PC-9 (cell line): ENCODE data around the gene MGRN1. TPM values are rescaled to one million over a fixed set of nuclear protein-coding genes. Genes with fewer than 3 reads are reported as not detected.

Experiments used
- BruUV-seq: library from RNA; stranded (reverse); fragments of 400-500 nt; replicated peaks from 2 replicates; lab custom pipeline; 2021; lab: Mats Ljungman, UMichigan
- CTCF ChIA-PET: fragments of 300-600 bp; sonication (Branson Sonifier 250); formaldehyde crosslinking; loops from one replicate; lab custom pipeline; 2022; ENCODE audit warnings: antibody characterized with exemption; lab: Charles Lee
- POLR2A ChIA-PET: fragments of 300-600 bp; sonication (Branson Sonifier 250); formaldehyde crosslinking; loops from one replicate; lab custom pipeline; 2022; ENCODE audit warnings: antibody characterized with exemption; ENCODE audit not compliant: unreplicated experiment; lab: Charles Lee
- DNase-seq, 2 experiments: peaks; one replicate each; pipeline versions ENCODE4 v3.0.0 to v3.0.0-alpha.2; 2015 to 2022; ENCODE audit warnings: mixed read lengths in 1 of 2
- H2AFZ ChIP-seq: fragments of 200-600 bp; sonication (generic); 2 replicates; pipeline ENCODE4 v1.8.1; 2017; ENCODE audit warnings: antibody characterized with exemption
- H3F3A ChIP-seq: fragments of 200-600 bp; sonication (generic); 2 replicates; pipeline ENCODE4 v1.8.1; 2017; ENCODE audit warnings: antibody characterized with exemption, mild to moderate bottlenecking, low read depth; ENCODE audit not compliant: insufficient read depth
- H3K27ac ChIP-seq: fragments of 200-600 bp; sonication (generic); 2 replicates; pipeline ENCODE4 v1.6.1; 2016; ENCODE audit warnings: mixed run types
- H3K27me3 ChIP-seq: fragments of 200-600 bp; sonication (generic); 2 replicates; pipeline ENCODE4 v1.6.1; 2016; ENCODE audit warnings: low read depth, mixed run types; ENCODE audit not compliant: insufficient read depth
- H3K36me3 ChIP-seq: fragments of 200-600 bp; sonication (generic); 2 replicates; pipeline ENCODE4 v1.6.1; 2016; ENCODE audit warnings: low read depth, mixed run types
- H3K4me1 ChIP-seq: fragments of 200-600 bp; sonication (generic); replicated peaks from 2 replicates; pipeline ENCODE4 v1.6.1; 2016; ENCODE audit warnings: mixed run types; ENCODE audit not compliant: insufficient read depth
- H3K4me2 ChIP-seq: fragments of 200-600 bp; sonication (generic); 2 replicates; pipeline ENCODE4 v1.6.1; 2017; ENCODE audit warnings: mixed run types
- H3K4me3 ChIP-seq: fragments of 200-600 bp; sonication (generic); 2 replicates; pipeline ENCODE4 v1.6.1; 2016; ENCODE audit warnings: mixed run types
- H3K79me2 ChIP-seq: fragments of 200-600 bp; sonication (generic); 2 replicates; pipeline ENCODE4 v1.6.1; 2017; ENCODE audit warnings: low read depth, mixed run types
- H3K9me2 ChIP-seq: fragments of 200-600 bp; sonication (generic); 2 replicates; pipeline ENCODE4 v1.8.1; 2017; ENCODE audit warnings: mild to moderate bottlenecking; ENCODE audit not compliant: insufficient read depth
- H3K9me3 ChIP-seq: fragments of 200-600 bp; sonication (generic); 2 replicates; pipeline ENCODE4 v1.8.1; 2016; ENCODE audit warnings: low read depth; ENCODE audit not compliant: insufficient read depth
- H4K20me1 ChIP-seq: fragments of 200-600 bp; sonication (generic); 2 replicates; pipeline ENCODE4 v1.8.1; 2017; ENCODE audit not compliant: insufficient read depth
- CTCF ChIP-seq: fragments of 200-600 bp; sonication (generic); conservative IDR thresholded peaks from 2 replicates; pipeline ENCODE4 v1.6.1; 2017; ENCODE audit warnings: mixed run types, antibody characterized with exemption, mild to moderate bottlenecking, moderate library complexity
- EZH2 ChIP-seq: fragments of 200-600 bp; sonication (generic); IDR thresholded peaks from 2 replicates; pipeline ENCODE4 v1.8.0; 2017; ENCODE audit warnings: antibody characterized with exemption, low read depth
- intact Hi-C: fragments of 100-400 bp; cut with micrococcal nuclease; formaldehyde crosslinking; loops from one replicate; pipeline ENCODE4 v1.10.0; 2022; ENCODE audit not compliant: unreplicated experiment
- total RNA-seq: library from RNA; stranded (reverse); gene quantifications from 2 replicates; pipeline ENCODE4 v1.2.3, GENCODE V29; 2021

Gene MGRN1
- total RNA-seq, 1 experiment from 2014 or later = 70.4 TPM

GRCh38 chr16:4686497-4687210 lies 62.0 kb downstream of the MGRN1 start:
- H3K4me3 ChIP-seq = no peak overlapping the region

GRCh38 chr16:4687416-4687815 lies 62.8 kb downstream of the MGRN1 start:
- no TSS peak for BruUV-seq
- intact Hi-C loops = loop anchor here (10.0 kb wide), 1 partner anchor 407 kb away; the partner anchor contains the start of gene EEF2KMT
- Histone ChIP-seq H3K9me2 (no peaks in the 10 kb centered on the region), H3K27me3 (no peaks in the 10 kb centered on the region), H3K4me3 (no peak overlapping the region), H3F3A (peaks cover 19% of the 10 kb centered on the region), H4K20me1 (no peaks in the 10 kb centered on the region; the same call in 1 of the 2 replicates), H3K27ac (no peak overlapping the region), H2AFZ (no peak overlapping the region), H3K4me2 (no peak overlapping the region), H3K79me2 (no peaks in the 10 kb centered on the region), H3K9me3 (no peaks in the 10 kb centered on the region), H3K4me1 (peaks cover 34% of the 10 kb centered on the region), H3K36me3 (no peaks in the 10 kb centered on the region)
- CTCF ChIA-PET = interaction anchor here (0.5 kb wide), 1 partner anchor 98 kb away, joined by 4 read pairs; no protein-coding TSS in a partner anchor
- POLR2A ChIA-PET = no interaction called here
- TF ChIP-seq EZH2 = no peak
- no peak for TF ChIP-seq CTCF
- no peak for DNase-seq

More at GRCh38 chr16:4686497-4687210, 62.0 kb downstream of the MGRN1 start:
- Histone ChIP-seq H3K79me2 (no peaks in the 10 kb centered on the region), H3K9me3 (no peaks in the 10 kb centered on the region), H3K36me3 (no peaks in the 10 kb centered on the region; the same call in 1 of the 2 replicates), H2AFZ (no peak overlapping the region), H4K20me1 (no peaks in the 10 kb centered on the region), H3K4me1 (peaks cover 35% of the 10 kb centered on the region), H3K9me2 (no peaks in the 10 kb centered on the region), H3K27me3 (no peaks in the 10 kb centered on the region), H3K27ac (no peak overlapping the region), H3F3A (peaks cover 20% of the 10 kb centered on the region), H3K4me2 (no peak overlapping the region)
- no peak for TF ChIP-seq CTCF
- TF ChIP-seq EZH2 = no peak
- BruUV-seq = no TSS peak
- intact Hi-C loops = loop anchor here (10.0 kb wide), 1 partner anchor 408 kb away; the partner anchor contains the start of gene EEF2KMT
- no peak for DNase-seq
- ChIA-PET POLR2A (interaction anchor here (0.6 kb wide), 1 partner anchor 23 kb away, joined by 5 read pairs; no protein-coding TSS in a partner anchor), CTCF (no interaction called here)

GRCh38 chr16:4687946-4688673 lies 63.5 kb downstream of the MGRN1 start:
- intact Hi-C loops = loop anchor here (10.0 kb wide), 1 partner anchor 407 kb away; the partner anchor contains the start of gene EEF2KMT
- no TSS peak for BruUV-seq
- H3K27ac ChIP-seq = no peak overlapping the region

More at GRCh38 chr16:4687946-4688673, 63.5 kb downstream of the MGRN1 start:
- no peaks in the 10 kb centered on the region for H3K27me3 ChIP-seq
- H4K20me1 ChIP-seq = no peaks in the 10 kb centered on the region; the same call in 1 of the 2 replicates
- H2AFZ ChIP-seq = no peak overlapping the region
- POLR2A ChIA-PET = no interaction called here
- H3K9me2 ChIP-seq = no peaks in the 10 kb centered on the region
- H3F3A ChIP-seq = peaks cover 12% of the 10 kb centered on the region
- H3K4me3 ChIP-seq = no peak overlapping the region
- CTCF ChIA-PET = interaction anchor here (0.5 kb wide), 1 partner anchor 98 kb away, joined by 4 read pairs; no protein-coding TSS in a partner anchor
- no peak for DNase-seq
- TF ChIP-seq CTCF (no peak), EZH2 (no peak)
- H3K4me1 ChIP-seq = peaks cover 31% of the 10 kb centered on the region
- no peak overlapping the region for H3K4me2 ChIP-seq
- H3K79me2 ChIP-seq = no peaks in the 10 kb centered on the region
- H3K36me3 ChIP-seq = no peaks in the 10 kb centered on the region
- H3K9me3 ChIP-seq = no peaks in the 10 kb centered on the region
